Hepatocyte (in vitro differentiated cells): ENCODE results near the gene SPAG4. TPM values are rescaled to one million over a fixed set of nuclear protein-coding genes. Genes with fewer than 3 reads are reported as not detected.

ENCODE experiments used
- DNase-seq: peaks from one replicate; pipeline ENCODE4 v3.0.0-alpha.2; 2016; ENCODE audit warnings: low spot score
- H2AFZ ChIP-seq: fragments of 200-600 bp; sonication (generic); 2 replicates; pipeline ENCODE4 v1.6.0; 2016; ENCODE audit warnings: antibody characterized with exemption, mild to moderate bottlenecking
- H3K27ac ChIP-seq: fragments of 200-600 bp; sonication (generic); 2 replicates; pipeline ENCODE4 v1.5.1; 2016; ENCODE audit warnings: mild to moderate bottlenecking
- H3K27me3 ChIP-seq: fragments of 200-600 bp; sonication (generic); 2 replicates; pipeline ENCODE4 v1.6.1; 2016
- H3K36me3 ChIP-seq: fragments of 200-600 bp; sonication (generic); replicated peaks from 2 replicates; pipeline ENCODE4 v1.5.1; 2016; ENCODE audit warnings: low read depth; ENCODE audit not compliant: insufficient read depth
- H3K4me1 ChIP-seq: fragments of 200-600 bp; sonication (generic); 2 replicates; pipeline ENCODE4 v1.5.1; 2016; ENCODE audit warnings: mild to moderate bottlenecking, moderate library complexity; ENCODE audit not compliant: insufficient read depth
- H3K4me2 ChIP-seq: fragments of 200-600 bp; sonication (generic); 2 replicates; pipeline ENCODE4 v1.6.0; 2016
- H3K4me3 ChIP-seq: fragments of 200-600 bp; sonication (generic); 2 replicates; pipeline ENCODE4 v1.5.1; 2016; ENCODE audit warnings: mild to moderate bottlenecking
- H3K79me2 ChIP-seq: fragments of 200-600 bp; sonication (generic); 2 replicates; pipeline ENCODE4 v1.6.0; 2017; ENCODE audit warnings: mild to moderate bottlenecking
- H3K9me2 ChIP-seq: fragments of 200-600 bp; sonication (generic); replicated peaks from 2 replicates; pipeline ENCODE4 v1.6.0; 2017; ENCODE audit warnings: mild to moderate bottlenecking; ENCODE audit not compliant: insufficient read depth
- H3K9me3 ChIP-seq: fragments of 200-600 bp; sonication (generic); 2 replicates; pipeline ENCODE4 v1.5.1; 2016; ENCODE audit warnings: low read depth, mild to moderate bottlenecking
- H4K20me1 ChIP-seq: fragments of 200-600 bp; sonication (generic); 2 replicates; pipeline ENCODE4 v1.6.0; 2016; ENCODE audit warnings: mild to moderate bottlenecking; ENCODE audit not compliant: insufficient read depth, poor library complexity, severe bottlenecking
- CTCF ChIP-seq: fragments of 200-600 bp; sonication (generic); IDR thresholded peaks from 2 replicates; pipeline ENCODE4 v1.5.1; 2016; ENCODE audit warnings: antibody characterized with exemption, mild to moderate bottlenecking; ENCODE audit not compliant: poor library complexity
- EZH2 ChIP-seq: fragments of 200-600 bp; sonication (generic); IDR thresholded peaks from 2 replicates; pipeline ENCODE4 v1.6.1; 2016; ENCODE audit warnings: antibody characterized with exemption, mild to moderate bottlenecking, borderline replicate concordance
- EZH2phosphoT487 ChIP-seq: fragments of 200-600 bp; sonication (generic); IDR thresholded peaks from one replicate; pipeline ENCODE4 v1.6.1; 2018; ENCODE audit warnings: antibody characterized with exemption, mild to moderate bottlenecking, low read depth, moderate library complexity; ENCODE audit not compliant: unreplicated experiment, severe bottlenecking
- WGBS: methylation state at CpG from one replicate; pipeline ENCODE4 v1.1.6; 2016; ENCODE audit warnings: low lambda C conversion rate; ENCODE audit errors: missing lambda C conversion rate; 5-methylcytosine and 5-hydroxymethylcytosine counted together
- polyA plus RNA-seq: library from polyadenylated mRNA; unstranded; fragments of >200 nt; fragmentation: Nextera tagmentation; extraction: Ambion mirVana; gene quantifications from 2 replicates; pipeline ENCODE4 v1.2.1, GENCODE V29; 2016
- total RNA-seq: library from RNA; depleted of rRNA; stranded (reverse); fragments of >200 nt; gene quantifications from 2 replicates; pipeline ENCODE4 v1.2.3, GENCODE V29; 2014

Gene SPAG4
- total and polyA plus RNA-seq, 2 experiments from 2014 or later = 6.6 to 7.9 TPM

DNA sequence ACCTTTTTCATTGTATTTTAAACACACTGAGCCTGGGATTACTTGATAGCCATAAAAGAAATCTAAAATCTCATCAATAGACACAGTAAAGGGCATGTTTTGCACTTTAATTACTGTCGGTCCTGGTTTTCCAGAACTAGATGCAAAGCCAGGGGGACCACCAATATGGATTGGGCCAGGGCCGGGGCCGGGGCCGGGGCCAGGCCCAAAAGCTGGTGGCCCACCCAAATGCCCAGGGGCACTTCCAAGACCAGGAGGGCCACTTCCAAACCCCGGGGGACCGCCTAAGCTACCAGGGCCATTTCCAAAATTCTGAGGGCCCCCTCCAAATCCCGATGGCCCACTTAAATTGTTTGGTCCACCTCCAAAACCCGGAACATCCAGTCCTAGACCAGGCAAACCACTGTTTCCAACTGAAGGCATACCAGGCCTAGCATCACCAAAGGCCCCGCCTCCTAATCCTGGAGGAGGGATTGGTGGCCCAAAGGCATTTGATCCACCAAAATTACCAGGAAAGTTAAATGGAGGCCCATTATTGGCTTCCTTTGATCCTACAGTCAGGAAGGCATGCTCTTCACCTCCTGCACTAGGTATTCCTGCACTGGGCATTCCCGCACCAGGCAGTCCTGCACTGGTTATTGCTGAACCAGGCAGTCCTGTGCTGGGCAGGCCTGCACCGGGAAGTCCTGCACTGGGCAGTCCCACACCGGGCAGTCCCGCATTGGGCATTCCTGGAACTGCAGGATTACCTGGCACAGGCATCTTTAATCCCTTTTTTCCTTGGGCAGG, 37.2 kb downstream of the SPAG4 start:
- no peak for DNase-seq
- Histone ChIP-seq H3K27ac (no peak overlapping the region), H3K27me3 (no peaks in the 10 kb centered on the region), H3K36me3 (no peaks in the 10 kb centered on the region), H2AFZ (no peak overlapping the region), H3K4me3 (no peak overlapping the region), H3K4me2 (no peak overlapping the region), H4K20me1 (peaks cover 96% of the 10 kb centered on the region), H3K79me2 (peaks cover 100% of the 10 kb centered on the region), H3K4me1 (peaks cover 11% of the 10 kb centered on the region), H3K9me2 (no peaks in the 10 kb centered on the region), H3K9me3 (no peaks in the 10 kb centered on the region)
- WGBS = 98% methylated on average over 13 of the region's 13 CpGs
- TF ChIP-seq EZH2 = no peak
- no peak for TF ChIP-seq EZH2phosphoT487
- no peak for TF ChIP-seq CTCF

GRCh38 chr20:35653430-35653734, 37.8 kb downstream of the SPAG4 start:
- Histone ChIP-seq H3K4me3 (no peak overlapping the region), H3K4me2 (no peak overlapping the region), H3K27ac (no peak overlapping the region), H3K36me3 (no peaks in the 10 kb centered on the region), H3K79me2 (peaks cover 100% of the 10 kb centered on the region), H3K27me3 (no peaks in the 10 kb centered on the region), H2AFZ (no peak overlapping the region), H3K9me2 (no peaks in the 10 kb centered on the region), H3K4me1 (peaks cover 17% of the 10 kb centered on the region), H4K20me1 (peaks cover 97% of the 10 kb centered on the region), H3K9me3 (no peaks in the 10 kb centered on the region)
- DNase-seq = no peak
- no peak for TF ChIP-seq EZH2
- WGBS = 100% methylated on average over 3 of the region's 3 CpGs

DNA sequence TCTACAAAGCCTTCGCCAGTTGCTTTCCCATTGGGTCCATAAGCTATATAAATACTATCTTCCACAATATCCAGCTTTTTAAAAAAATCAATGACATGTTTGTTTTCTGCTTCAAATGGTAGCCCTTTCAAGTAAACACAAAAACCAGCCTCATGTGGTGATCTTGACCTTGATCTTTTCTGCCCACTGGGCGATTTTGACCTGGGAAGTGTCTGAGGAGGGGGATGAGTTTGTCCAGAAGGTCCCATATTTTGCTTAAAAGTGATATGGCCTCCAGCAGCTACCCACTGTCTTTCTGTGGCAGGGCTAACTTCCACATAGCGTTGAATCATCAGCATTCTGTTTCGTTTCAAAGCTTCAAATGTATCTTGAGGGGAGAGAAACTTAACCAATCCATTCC, 38.3 kb downstream of the SPAG4 start:
- no peak overlapping the region for H3K4me3 ChIP-seq
- peaks cover 97% of the 10 kb centered on the region for H4K20me1 ChIP-seq
- no peak for DNase-seq
- H3K79me2 ChIP-seq = peaks cover 100% of the 10 kb centered on the region
- H3K4me2 ChIP-seq = no peak overlapping the region
- H3K36me3 ChIP-seq = no peaks in the 10 kb centered on the region
- H3K9me2 ChIP-seq = no peaks in the 10 kb centered on the region
- TF ChIP-seq EZH2 (no peak), CTCF (no peak), EZH2phosphoT487 (no peak)
- no peak overlapping the region for H2AFZ ChIP-seq
- WGBS = 93% methylated on average over 4 of the region's 4 CpGs
- no peak overlapping the region for H3K27ac ChIP-seq
- peaks cover 19% of the 10 kb centered on the region for H3K4me1 ChIP-seq
- H3K27me3 ChIP-seq = no peaks in the 10 kb centered on the region
- no peaks in the 10 kb centered on the region for H3K9me3 ChIP-seq

DNA sequence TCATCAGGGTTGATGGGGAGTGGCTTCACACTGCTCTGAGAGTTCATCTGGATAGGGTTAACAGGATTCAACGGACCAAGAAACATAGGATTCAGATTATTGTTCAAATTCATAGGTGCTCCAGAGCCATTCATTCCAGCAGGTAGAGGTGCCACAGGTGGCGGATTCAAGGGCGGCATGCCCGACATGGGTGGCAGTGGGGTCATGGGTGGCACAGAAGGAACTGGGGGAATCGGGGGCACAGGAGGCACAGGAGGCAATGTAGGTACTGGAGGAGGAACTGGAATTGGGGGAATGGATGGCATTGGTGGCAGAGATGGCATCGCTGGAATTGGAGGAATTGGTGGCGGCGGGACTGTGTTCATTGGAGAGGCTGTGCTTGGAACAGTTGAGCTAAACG, 38.8 kb downstream of the SPAG4 start:
- no peak overlapping the region for H3K27ac ChIP-seq
- DNase-seq = no peak
- no peak for TF ChIP-seq CTCF
- no peaks in the 10 kb centered on the region for H3K9me3 ChIP-seq
- H3K9me2 ChIP-seq = no peaks in the 10 kb centered on the region
- H3K4me1 ChIP-seq = peaks cover 25% of the 10 kb centered on the region
- WGBS = 98% methylated on average over 9 of the region's 9 CpGs
- no peak overlapping the region for H2AFZ ChIP-seq
- H3K36me3 ChIP-seq = no peaks in the 10 kb centered on the region
- peaks cover 97% of the 10 kb centered on the region for H4K20me1 ChIP-seq
- H3K4me3 ChIP-seq = no peak overlapping the region
- H3K4me2 ChIP-seq = no peak overlapping the region
- no peaks in the 10 kb centered on the region for H3K27me3 ChIP-seq
- peaks cover 100% of the 10 kb centered on the region for H3K79me2 ChIP-seq
